CD4-positive, alpha-beta T cell treated with Interleukin-6 for 4 hours (primary cell): ENCODE results near the gene TCF20.

ENCODE experiments used
- DNase-seq: peaks from one replicate; pipeline ENCODE4 v3.0.0-alpha.2; 2020; ENCODE audit warnings: mixed read lengths

Gene TCF20

DNA sequence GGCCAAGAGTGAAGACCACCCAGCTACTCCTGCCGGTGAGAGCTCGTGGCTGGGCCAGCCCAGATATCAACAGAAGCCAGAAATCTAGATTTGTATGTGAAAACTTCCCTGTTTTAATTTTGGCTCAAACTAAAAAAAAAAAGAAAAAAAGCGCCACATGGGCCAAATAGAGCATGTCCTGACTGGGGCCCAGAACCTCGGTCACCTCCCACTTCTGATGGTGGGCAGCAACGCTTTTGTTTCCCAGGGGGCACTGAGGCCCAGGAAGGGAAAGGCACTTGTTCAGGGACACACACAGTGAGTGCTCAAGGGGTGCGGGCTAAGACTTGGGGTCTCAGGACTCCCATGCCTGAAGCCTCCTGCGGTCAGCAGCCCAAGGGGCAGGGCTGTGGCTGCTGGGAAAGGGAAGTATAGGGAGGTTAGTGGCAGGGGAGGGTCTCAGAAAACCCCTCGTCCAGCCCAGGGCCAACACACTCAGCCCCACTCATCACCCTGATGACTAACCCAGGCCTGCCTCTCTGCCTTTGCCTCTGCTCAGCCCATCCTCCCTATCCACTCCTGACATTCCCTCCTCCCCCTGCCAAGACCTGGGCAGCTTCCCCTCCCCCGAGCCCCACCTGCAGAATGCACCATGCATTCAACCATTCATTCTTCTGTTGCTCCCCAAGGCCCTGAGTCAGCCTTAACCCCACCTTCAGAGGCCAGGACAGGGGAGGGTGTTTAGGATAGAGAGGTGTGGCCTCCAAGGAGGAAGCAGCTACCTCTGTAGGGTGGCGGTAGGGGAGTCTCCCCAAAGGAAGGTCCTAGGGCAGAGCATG lies 30.0 kb upstream of the TCF20 start:
- peak; percentile 71 for DNase-seq

DNA sequence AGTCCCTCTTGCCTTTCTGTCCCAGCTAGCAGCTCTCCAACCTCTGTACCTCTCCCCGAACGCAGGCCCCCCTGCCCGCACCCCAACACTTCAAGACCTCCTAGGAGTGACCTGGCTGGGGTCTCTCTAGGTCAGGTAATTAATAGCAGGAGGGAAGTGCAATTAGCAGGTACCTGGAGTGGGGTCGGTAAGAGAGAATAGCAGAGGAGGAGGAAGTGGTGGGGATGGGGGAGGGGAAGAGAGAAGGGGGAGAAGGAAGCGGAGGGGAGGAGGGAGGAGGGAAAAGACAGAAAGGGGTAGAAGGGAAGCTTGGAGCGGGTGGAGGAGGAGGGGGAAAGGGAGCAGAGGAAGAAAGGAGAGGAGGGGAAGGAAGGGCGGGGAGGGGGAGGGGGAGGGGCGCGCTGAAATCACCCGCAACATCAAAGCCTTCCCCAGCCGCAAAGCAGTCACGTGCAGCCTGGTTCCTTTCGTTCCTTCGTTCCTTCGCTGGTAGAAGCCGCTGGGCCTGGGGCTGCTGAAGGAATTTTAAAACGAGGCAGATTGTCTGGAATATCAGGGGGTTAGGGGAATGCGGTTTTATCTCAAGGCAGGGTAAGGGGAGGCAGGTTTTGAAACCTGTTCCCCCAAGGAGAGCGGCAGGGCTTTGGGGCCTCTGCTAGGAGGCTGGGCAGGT lies 29.3 kb upstream of the TCF20 start:
- DNase-seq, result peak; percentile 82

DNA sequence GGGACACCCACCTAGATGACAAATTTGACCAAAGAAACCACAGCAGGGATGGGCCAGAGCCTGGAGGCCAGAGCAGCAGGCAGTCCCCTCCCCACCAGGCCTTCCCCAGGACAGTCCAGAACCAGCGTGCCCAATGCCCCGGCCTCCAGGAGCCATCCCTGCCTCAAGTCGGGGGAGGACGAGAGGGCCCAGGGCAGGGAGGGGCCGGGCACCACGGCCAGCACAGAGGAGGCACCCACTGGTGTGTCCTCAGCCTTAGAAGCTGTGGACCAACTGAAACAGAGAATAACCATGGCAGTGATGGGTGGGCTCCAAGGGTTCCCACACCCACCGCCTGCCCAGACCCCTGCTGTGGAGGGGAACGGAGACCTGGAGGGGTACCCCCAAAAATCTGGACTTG lies 28.3 kb upstream of the TCF20 start:
- DNase-seq, result no peak

DNA sequence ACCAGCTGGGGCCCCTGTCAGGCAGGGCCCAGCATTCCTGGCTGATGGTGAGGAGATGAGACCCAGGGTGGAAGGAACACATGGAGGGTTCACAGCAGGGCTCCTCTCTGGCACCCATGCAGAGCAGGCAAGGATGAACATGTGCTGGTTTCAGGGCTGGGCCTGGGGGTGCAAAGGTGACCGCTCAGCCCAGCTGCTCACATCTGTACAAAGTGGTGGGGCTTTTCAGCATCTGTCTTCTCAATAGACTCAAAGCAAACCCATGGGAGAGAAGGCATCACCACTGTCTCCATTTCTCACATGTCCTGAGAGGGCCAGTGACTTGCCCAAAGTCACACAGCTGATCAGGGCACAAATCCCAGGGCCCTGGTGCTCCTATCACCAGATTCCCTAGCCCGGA lies 27.3 kb upstream of the TCF20 start:
- DNase-seq, result no peak

DNA sequence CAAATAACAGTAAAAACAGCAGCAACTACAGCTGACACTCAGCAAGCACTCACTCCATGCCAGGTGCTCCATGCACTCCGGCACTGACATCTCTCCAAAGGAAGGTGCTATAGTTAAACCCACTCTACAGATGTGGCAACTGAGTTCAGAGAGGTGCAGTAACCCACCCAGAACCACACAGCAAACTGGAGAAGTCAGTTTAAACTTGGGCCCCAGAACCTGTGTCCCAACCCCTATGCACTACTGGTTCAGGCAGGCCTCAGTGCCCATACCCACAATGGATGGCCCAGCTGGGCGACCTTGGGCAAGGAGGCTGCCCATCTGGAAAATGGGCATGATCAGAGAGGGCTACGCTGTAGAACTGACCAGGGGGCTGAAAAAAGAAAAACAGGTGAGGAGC lies 26.4 kb upstream of the TCF20 start:
- DNase-seq, result no peak

GRCh38 chr22:42296381-42296853 lies 26.0 kb upstream of the TCF20 start:
- DNase-seq, result peak; percentile 50

DNA sequence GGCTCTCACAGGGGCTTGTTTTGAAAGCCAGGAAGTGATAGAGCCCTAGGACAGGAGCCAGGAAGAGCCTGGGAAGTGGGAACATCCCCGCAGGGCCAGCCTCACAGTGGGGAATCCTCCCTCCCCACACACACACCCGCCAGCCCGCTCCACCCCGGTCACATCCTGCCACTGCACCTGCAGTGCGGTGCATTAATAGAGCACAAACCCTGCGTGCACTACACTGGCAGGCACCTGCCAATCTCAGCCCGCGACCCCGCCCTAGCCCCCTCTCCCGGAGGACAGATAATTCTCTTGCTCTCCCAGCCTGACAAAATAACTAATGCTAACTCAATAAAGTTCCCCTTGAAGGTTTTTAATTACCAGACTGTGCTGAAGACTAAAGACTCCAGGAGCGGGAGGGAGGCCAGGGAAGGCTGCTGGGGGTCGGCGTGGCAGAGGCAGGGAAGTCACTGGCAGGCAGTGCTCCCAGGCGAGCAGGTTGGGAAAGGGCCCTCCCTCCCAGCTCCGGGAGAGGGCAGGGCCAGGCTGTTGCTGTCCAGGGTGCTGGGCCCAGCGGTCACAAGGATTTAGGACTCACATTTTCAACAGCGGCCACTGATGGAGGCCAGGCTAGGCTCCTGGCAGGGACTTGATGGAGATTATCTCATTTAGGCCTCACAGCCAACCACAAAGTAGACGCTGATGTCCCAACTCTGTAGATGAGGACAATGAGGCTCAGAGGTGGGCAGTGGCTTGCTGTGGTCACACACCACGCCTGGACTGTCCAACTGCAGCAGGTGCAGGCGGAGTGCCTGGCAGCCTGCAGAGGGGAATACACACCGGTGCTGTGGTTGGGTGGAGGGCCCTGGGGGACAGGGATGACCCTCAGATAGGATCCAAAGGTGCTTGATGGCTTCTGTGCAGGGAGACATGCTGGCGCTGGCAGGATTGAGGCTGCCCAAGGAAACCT lies 23.9 kb upstream of the TCF20 start:
- DNase-seq, result peak; percentile 69

DNA sequence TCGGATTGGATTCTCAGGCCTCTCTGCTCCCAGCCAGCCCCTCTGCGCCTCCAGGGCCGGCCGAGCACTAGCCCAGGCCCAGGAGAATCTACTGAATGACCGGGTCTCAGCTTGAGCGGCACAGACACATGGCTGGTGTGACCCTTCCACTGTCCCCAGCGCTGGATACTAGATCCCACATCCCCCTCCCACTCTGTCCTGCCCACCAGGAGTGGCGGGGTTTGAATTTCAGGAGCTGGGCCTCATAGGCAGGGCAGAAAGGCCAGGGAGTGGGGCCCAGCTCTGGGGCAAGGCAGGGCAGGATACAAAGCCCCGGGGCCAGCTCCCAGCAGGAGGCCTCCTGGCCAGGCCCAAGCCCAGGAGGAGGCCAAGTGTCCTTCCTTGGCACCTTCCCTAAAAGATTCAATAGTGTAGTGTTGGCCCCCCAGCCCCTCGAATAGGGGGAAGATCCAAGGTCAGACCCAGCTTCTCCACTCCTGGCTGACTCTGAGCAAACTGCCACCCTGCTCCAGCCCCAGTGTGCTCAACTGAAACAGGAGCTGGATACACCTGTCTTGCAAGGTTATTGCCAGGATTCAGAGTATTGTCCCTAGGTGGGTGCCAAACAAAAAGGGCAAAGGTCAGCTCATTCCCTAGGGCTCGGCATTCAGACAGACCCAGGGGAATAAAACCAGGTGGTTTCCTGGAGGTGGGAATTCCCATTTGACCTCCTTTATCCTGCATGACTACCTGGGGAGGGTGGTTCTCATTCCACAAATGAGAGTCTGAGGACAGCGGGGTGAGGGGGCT lies 22.5 kb upstream of the TCF20 start:
- no peak for DNase-seq

GRCh38 chr22:42291287-42291686 lies 20.8 kb upstream of the TCF20 start:
- no peak for DNase-seq

DNA sequence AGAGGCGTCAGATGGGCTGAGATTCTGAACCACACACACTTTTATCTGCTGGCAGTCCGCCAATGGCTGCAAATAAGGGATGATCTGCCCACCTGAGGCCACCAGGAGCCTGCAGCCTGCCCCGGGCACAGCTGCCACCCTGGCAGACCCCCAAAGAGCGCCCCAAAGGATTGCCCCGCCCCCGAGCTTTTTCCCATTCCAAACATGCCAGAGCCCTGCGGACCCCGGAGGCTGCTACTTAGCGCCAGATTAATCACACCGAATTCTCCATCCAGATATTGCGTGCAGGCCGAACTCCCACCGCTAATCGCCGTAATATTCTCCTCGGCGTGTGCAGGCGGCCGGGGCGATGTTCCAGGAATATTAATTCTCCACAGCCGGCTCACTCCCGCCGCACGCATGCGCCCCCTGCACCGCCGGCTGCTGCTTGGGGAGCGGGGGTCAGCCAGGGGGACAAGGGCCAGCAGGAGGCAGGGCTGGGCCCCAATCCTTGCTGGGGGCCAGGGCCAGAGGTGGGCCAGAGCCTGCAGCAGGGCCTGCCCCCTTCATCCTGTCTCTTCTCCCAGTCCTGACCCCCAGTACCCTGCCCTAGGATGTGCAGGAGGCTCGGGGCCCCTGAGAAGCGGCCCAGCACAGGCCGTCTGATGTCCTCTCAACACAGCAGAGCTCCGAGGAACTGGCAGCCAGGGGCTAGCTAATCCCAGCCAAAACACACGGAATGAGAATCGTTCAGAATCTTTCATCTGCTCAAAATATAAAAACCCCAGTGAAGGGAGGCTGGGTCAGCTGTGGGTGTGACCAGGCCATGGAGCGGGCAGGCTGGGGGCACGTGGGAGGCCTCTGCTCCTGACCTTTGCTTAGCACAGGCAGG lies 19.5 kb upstream of the TCF20 start:
- DNase-seq, result no peak

DNA sequence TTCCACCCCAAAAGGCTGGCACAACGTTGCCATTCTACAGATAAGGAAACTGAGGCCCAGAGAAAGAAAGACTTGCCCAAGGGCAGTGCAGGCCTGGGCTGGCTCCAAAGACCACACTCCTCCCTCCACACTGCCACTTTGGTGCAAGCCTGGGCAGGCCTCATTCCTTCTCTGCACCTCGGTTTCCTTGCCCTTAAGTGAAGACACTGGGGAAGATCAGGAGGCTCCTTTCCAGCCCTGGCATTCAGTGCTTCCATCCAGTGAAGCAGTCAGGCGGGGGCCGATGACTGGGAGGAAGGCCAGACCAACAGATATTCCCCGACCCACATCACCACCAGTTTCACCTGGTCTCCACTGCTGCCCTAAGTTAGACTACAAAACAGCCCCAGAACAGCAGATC lies 18.3 kb upstream of the TCF20 start:
- DNase-seq, result no peak

GRCh38 chr22:42287174-42287890 lies 16.9 kb upstream of the TCF20 start:
- no peak for DNase-seq

GRCh38 chr22:42286205-42286604 lies 15.8 kb upstream of the TCF20 start:
- DNase-seq, result peak; percentile 56

DNA sequence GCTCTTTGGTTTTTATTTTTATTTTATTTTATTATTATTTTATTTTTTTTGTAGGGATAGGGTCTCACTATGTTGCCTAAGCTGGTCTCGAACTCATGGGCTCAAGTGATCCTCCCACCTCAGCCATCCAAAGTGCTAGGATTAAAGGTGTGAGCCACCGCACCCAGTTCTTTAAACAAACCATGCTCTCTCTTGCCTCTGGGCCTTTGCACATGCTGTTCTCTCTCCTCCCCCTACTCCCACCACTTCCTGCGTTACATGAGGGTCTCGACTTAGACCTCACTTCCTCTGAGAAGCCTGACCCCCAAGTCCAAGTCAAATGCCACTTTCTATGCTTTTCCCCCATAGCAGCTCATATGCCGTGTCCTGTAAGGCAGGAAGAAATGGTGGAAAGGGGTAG lies 15.2 kb upstream of the TCF20 start:
- DNase-seq, result no peak

DNA sequence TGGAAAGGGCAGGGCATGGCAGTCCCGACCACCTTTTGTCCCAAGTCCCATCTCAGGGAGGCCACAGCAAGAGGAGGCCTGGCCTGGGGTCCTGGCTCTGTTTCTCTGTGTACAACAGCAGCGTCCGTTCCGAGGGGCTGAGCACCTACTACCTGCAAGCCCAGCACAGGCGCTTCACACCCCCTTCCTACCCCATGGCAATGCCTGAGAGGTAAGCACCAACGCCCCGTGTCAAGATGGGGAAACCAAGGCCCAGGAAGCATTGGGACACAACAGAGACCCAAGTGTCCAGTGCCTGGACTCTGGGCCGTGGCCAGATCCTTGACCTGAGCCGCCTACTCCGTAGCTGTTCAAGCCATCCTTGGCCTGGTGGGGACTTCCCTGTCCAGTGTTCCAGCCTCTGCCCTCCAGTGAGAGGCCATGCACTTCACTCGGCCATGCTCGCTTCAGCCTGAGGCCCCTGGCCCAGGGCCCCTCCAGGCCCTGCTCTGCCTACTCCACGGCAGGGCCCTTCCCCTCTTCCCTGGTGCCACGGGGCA lies 14.3 kb upstream of the TCF20 start:
- no peak for DNase-seq

GRCh38 chr22:42284202-42284591 lies 13.7 kb upstream of the TCF20 start:
- no peak for DNase-seq

GRCh38 chr22:42283278-42284201 lies 13.1 kb upstream of the TCF20 start:
- DNase-seq, result peak; percentile 59

GRCh38 chr22:42282943-42283277 lies 12.5 kb upstream of the TCF20 start:
- no peak for DNase-seq

- no peak for DNase-seq
Measured at GRCh38 chr22:42282252-42282942, 11.9 kb upstream of the TCF20 start.
